Neutrophil (primary cell): ENCODE measurements around the gene PROM1.

Source experiments
- H3K27ac ChIP-seq: fragments of 200-600 bp; sonication (generic); 2 replicates; pipeline ENCODE4 v1.5.1; 2016; ENCODE audit warnings: mild to moderate bottlenecking, moderate library complexity
- H3K27me3 ChIP-seq: fragments of 200-600 bp; sonication (generic); 2 replicates; pipeline ENCODE4 v1.6.0; 2016; ENCODE audit warnings: mild to moderate bottlenecking
- H3K36me3 ChIP-seq: fragments of 200-600 bp; sonication (generic); 2 replicates; pipeline ENCODE4 v1.5.1; 2017
- H3K4me1 ChIP-seq, 2 experiments: fragments of 200-600 bp in 1 of 2; sonication (generic) in 1 of 2; 1 replicate in 1 of 2; 2 replicates in 1 of 2; pipeline versions ENCODE4 v1.5.1 to v1.6.1; 2013 to 2016; ENCODE audit warnings: low read depth in 1 of 2, low read length in 1 of 2, mild to moderate bottlenecking in 1 of 2, moderate library complexity in 1 of 2; ENCODE audit not compliant: control insufficient read depth in 1 of 2, insufficient read depth in 1 of 2
- H3K4me3 ChIP-seq, 2 experiments: fragments of 200-600 bp in 1 of 2; sonication (generic) in 1 of 2; 1 replicate in 1 of 2; 2 replicates in 1 of 2; pipeline ENCODE4 v1.5.1; 2013 to 2016; ENCODE audit warnings: low read depth in 1 of 2, low read length in 1 of 2, mild to moderate bottlenecking in 1 of 2, moderate library complexity in 1 of 2
- H3K9me3 ChIP-seq: fragments of 200-600 bp; sonication (generic); 2 replicates; pipeline ENCODE4 v1.5.1; 2016
- CTCF ChIP-seq: fragments of 200-600 bp; sonication (generic); IDR thresholded peaks from 2 replicates; pipeline ENCODE4 v1.5.1; 2016; ENCODE audit warnings: antibody characterized with exemption

Gene PROM1

DNA sequence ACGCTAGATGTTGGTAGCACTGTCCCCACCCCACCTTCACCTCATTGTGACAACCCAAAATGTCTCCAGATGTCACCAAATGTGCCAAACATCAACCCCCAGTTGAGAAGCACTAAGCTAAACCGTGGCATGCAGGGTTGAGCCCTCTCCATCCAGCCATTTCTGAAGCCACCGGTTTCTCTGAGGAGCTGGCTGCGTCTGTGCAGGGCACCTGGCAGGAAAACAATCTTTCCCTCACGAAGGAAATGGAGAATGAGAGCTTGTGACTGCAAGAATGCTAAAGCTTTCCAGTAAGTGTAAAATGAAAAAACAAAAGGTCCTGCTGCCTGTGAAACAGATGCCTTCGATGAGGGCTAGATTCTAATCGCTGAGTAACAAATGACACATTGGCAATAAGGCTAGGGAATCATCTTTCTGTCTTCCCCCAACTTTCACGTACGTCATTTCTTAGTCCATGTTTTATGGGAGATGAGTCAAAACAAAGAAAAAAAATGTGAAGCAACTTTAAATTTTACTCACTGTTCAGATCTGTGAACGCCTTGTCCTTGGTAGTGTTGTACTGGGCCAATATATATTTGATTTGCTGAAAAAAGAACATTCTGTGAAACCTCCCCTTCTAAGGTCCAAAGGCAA, 59.9 kb downstream of the PROM1 start:
- no peaks in the 10 kb centered on the region for H3K9me3 ChIP-seq

GRCh38 chr4:16021804-16022560, 61.8 kb downstream of the PROM1 start:
- Histone ChIP-seq H3K4me3 (no peak overlapping the region), H3K9me3 (no peaks in the 10 kb centered on the region), H3K27me3 (no peaks in the 10 kb centered on the region), H3K4me1 (no peaks in the 10 kb centered on the region), H3K36me3 (no peaks in the 10 kb centered on the region), H3K27ac (no peak overlapping the region)
- no peak for TF ChIP-seq CTCF

More for the DNA sequence above, 59.9 kb downstream of the PROM1 start:
- Histone ChIP-seq H3K27ac (no peak overlapping the region), H3K36me3 (no peaks in the 10 kb centered on the region), H3K4me1 (no peaks in the 10 kb centered on the region), H3K27me3 (no peaks in the 10 kb centered on the region), H3K4me3 (no peak overlapping the region)
- no peak for TF ChIP-seq CTCF

- H3K27ac ChIP-seq = no peak overlapping the region
- H3K9me3 ChIP-seq = no peaks in the 10 kb centered on the region
- H3K27me3 ChIP-seq = no peaks in the 10 kb centered on the region
- H3K4me3 ChIP-seq = no peak overlapping the region
- no peaks in the 10 kb centered on the region for H3K36me3 ChIP-seq
- TF ChIP-seq CTCF = no peak
- no peaks in the 10 kb centered on the region for H3K4me1 ChIP-seq
Observed at GRCh38 chr4:16019649-16020048, 64.2 kb downstream of the PROM1 start.

DNA sequence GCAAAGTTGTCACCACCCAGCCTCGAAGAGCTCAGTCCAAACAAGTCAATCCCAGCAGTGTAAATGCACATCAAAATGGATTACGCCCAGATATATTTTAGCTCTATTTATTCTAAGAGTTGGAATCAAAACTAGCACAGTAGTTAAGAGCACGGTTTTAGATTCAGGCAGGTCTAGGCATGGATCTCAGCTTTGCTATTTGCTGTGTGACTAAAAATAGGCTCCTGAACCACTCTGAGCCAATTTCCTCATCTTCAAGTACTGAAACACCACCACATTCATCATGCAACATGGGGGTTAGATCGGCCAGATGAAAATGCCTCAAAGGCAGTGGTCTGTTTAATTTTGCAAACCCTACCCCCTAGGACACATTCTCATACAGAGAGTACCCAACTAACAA, 65.0 kb downstream of the PROM1 start:
- no peak overlapping the region for H3K27ac ChIP-seq
- no peaks in the 10 kb centered on the region for H3K4me1 ChIP-seq
- no peak for TF ChIP-seq CTCF
- H3K9me3 ChIP-seq = no peaks in the 10 kb centered on the region
- H3K4me3 ChIP-seq = no peak overlapping the region
- H3K27me3 ChIP-seq = no peaks in the 10 kb centered on the region
- no peaks in the 10 kb centered on the region for H3K36me3 ChIP-seq

DNA sequence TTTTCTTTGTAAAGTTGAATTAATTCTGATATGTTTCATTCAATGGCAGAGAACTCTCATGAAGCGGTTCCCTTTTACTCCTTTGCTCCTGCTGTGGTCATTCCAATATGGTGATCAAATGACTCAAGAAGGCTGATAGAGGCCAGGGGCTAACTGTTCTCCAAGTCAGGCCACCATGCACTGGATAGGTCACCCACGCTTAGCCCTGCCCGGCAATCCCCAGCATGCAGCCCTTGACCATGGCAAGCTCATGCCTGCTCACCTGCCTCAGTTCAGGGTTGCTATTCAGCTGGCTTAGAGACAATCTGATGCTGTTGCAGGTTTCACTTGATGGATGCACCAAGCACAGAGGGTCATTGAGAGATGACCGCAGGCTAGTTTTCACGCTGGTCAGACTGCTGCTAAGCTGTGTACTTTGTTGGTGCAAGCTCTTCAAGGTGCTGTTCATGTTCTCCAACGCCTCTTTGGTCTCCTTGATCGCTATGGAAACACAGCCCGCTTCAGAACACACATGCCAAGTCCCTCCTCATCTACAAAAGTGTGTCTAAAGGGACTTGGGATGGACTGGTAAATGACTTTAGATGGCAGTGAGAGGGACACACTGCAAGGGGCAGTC, 65.7 kb downstream of the PROM1 start:
- H3K4me1 ChIP-seq = no peaks in the 10 kb centered on the region
- TF ChIP-seq CTCF = no peak
- H3K9me3 ChIP-seq = no peaks in the 10 kb centered on the region

More for the DNA sequence above, 65.7 kb downstream of the PROM1 start:
- H3K4me3 ChIP-seq = no peak overlapping the region
- no peak overlapping the region for H3K27ac ChIP-seq
- no peaks in the 10 kb centered on the region for H3K36me3 ChIP-seq
- H3K27me3 ChIP-seq = no peaks in the 10 kb centered on the region
